Lung (tissue), 12 donors: ENCODE measurements around the gene CADM2. TPM values are rescaled to one million over a fixed set of nuclear protein-coding genes. Genes with fewer than 3 reads are reported as not detected.

ENCODE experiments used
- ATAC-seq: fragments of 200-7000 bp; cut with Tn5 transposase; one replicate; pipeline ENCODE4 v1.9.1; 2020; ENCODE audit warnings: moderate number of reproducible peaks; ENCODE audit not compliant: insufficient read depth, low FRiP score
- DNase-seq, 3 donors: peaks; one replicate each; pipeline ENCODE4 v3.0.0-alpha.2; 2013 to 2017
- H3K27ac ChIP-seq, 2 donors: one replicate each; pipeline ENCODE4 v1.5.1; 2013; ENCODE audit warnings: mild to moderate bottlenecking in 2 of 2, moderate library complexity in 2 of 2, control low read depth in 1 of 2, inconsistent platforms in 1 of 2, low read depth in 1 of 2, low read length in 1 of 2
- H3K27me3 ChIP-seq, 3 donors: one replicate each; pipeline ENCODE4 v1.5.1; 2013; ENCODE audit warnings: low read length in 2 of 3; ENCODE audit not compliant: control insufficient read depth in 3 of 3, insufficient read depth in 3 of 3
- H3K36me3 ChIP-seq, 4 donors: one replicate each; pipeline ENCODE4 v1.5.1; 2013; ENCODE audit warnings: low read length in 4 of 4, mild to moderate bottlenecking in 1 of 4, moderate library complexity in 1 of 4; ENCODE audit not compliant: control insufficient read depth in 4 of 4, insufficient read depth in 4 of 4
- H3K4me1 ChIP-seq, 5 donors: one replicate each; pipeline ENCODE4 v1.5.1; 2013; ENCODE audit warnings: low read length in 5 of 5, mild to moderate bottlenecking in 2 of 5, moderate library complexity in 1 of 5; ENCODE audit not compliant: control insufficient read depth in 5 of 5, insufficient read depth in 5 of 5
- H3K4me3 ChIP-seq: one replicate; pipeline ENCODE4 v1.5.1; 2013; ENCODE audit warnings: mild to moderate bottlenecking, control low read depth, moderate library complexity
- H3K9ac ChIP-seq, 2 donors: one replicate each; pipeline ENCODE4 v1.5.1; 2013; ENCODE audit warnings: low read length in 2 of 2, control low read depth in 1 of 2; ENCODE audit not compliant: insufficient read depth in 1 of 2
- H3K9me3 ChIP-seq, 4 donors: one replicate each; pipeline ENCODE4 v1.5.1; 2013; ENCODE audit warnings: low read length in 3 of 4, mild to moderate bottlenecking in 1 of 4, moderate library complexity in 1 of 4; ENCODE audit not compliant: control insufficient read depth in 4 of 4, insufficient read depth in 3 of 4
- WGBS, 2 donors: extraction: QIAGEN DNeasy Blood & Tissue Kit; methylation state at CpG; one replicate each; pipeline ENCODE4 v1.1.7; 2013; 5-methylcytosine and 5-hydroxymethylcytosine counted together
- polyA plus RNA-seq, 2 donors: library from polyadenylated mRNA; stranded (reverse); fragments of 200-250 nt; gene quantifications; one replicate each; pipeline ENCODE4 v1.2.1, GENCODE V29; 2013
- total RNA-seq, 2 donors: library from RNA; depleted of rRNA in 1 of 2; stranded (reverse); fragments of >200 nt in 1 of 2; gene quantifications; one replicate each; pipeline ENCODE4 v1.2.1, GENCODE V29; 2014 to 2021
- TF ChIP-seq, protein P1 (sequence below): IDR thresholded peaks from 2 replicates; pipeline ENCODE4 v1.5.1; 2012; ENCODE audit warnings: mild to moderate bottlenecking; ENCODE audit errors: control extremely low read depth, extremely low read depth
- donor health status: control.
- donor health status: control.
- donor health status: Bipolar disorder and iron deficiency.
- donor health status: healthy.
- donor health status: DM: yes; HTN: yes; CAD: no.

CADM2 gene
- total and polyA plus RNA-seq, 4 donors, result 0.14 to 3.3 (median 0.32) TPM

- Histone ChIP-seq H3K27ac (no peak overlapping the region), H3K27me3 (no peaks in the 10 kb centered on the region), H3K4me3 (no peak overlapping the region), H3K9me3 (no peaks in the 10 kb centered on the region), H3K9ac (no peak overlapping the region), H3K4me1 (no peaks in the 10 kb centered on the region), H3K36me3 (no peaks in the 10 kb centered on the region)
- TF ChIP-seq, protein P1, sequence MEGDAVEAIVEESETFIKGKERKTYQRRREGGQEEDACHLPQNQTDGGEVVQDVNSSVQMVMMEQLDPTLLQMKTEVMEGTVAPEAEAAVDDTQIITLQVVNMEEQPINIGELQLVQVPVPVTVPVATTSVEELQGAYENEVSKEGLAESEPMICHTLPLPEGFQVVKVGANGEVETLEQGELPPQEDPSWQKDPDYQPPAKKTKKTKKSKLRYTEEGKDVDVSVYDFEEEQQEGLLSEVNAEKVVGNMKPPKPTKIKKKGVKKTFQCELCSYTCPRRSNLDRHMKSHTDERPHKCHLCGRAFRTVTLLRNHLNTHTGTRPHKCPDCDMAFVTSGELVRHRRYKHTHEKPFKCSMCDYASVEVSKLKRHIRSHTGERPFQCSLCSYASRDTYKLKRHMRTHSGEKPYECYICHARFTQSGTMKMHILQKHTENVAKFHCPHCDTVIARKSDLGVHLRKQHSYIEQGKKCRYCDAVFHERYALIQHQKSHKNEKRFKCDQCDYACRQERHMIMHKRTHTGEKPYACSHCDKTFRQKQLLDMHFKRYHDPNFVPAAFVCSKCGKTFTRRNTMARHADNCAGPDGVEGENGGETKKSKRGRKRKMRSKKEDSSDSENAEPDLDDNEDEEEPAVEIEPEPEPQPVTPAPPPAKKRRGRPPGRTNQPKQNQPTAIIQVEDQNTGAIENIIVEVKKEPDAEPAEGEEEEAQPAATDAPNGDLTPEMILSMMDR, result no peak
- ATAC-seq, result no peak
- DNase-seq, result no peak
These were observed 799.7 kb downstream of the CADM2 start for GRCh38 chr3:85758442-85758841.

GRCh38 chr3:85760342-85760741 is 801.6 kb downstream of the CADM2 start:
- no peak for DNase-seq
- Histone ChIP-seq H3K27ac (no peak overlapping the region), H3K9me3 (no peaks in the 10 kb centered on the region), H3K27me3 (no peaks in the 10 kb centered on the region), H3K36me3 (no peaks in the 10 kb centered on the region), H3K4me3 (no peak overlapping the region), H3K4me1 (no peaks in the 10 kb centered on the region), H3K9ac (no peak overlapping the region)
- TF ChIP-seq, protein P1, result no peak
- WGBS, 2 donors, result 83 to 84% methylated on average over 3 of the region's 3 CpGs
- no peak for ATAC-seq

GRCh38 chr3:85780806-85781205 is 822.0 kb downstream of the CADM2 start:
- no peak for ATAC-seq
- DNase-seq, result no peak
- Histone ChIP-seq H3K36me3 (no peaks in the 10 kb centered on the region), H3K4me3 (no peak overlapping the region), H3K9ac (no peak overlapping the region), H3K9me3 (no peaks in the 10 kb centered on the region), H3K4me1 (peaks cover 0 to 10% (median 5%) of the 10 kb centered on the region in 5 donors), H3K27ac (no peak overlapping the region), H3K27me3 (no peaks in the 10 kb centered on the region)
- TF ChIP-seq, protein P1, result no peak
- WGBS, 2 donors, result 84% methylated on average over 4 of the region's 4 CpGs

DNA sequence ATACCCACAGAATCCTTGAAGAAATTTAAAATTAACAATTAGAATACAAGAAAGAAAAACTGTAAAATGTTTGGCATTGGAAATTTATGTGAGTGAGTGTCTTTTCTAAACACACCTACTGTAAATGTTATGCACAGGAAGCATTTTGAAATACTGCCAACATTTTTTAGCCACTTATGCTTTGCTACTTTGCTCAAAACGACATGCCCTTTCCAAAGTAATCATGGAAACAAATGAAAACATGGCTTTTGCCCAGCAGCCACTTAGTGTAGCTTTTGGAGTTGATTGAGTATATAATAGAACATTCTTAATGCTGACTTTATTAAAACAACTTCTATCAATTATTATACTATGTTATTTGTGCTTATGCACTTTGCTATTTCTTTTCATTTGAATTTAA is 823.0 kb downstream of the CADM2 start:
- peak; percentile 23 to 79 (median 68) for DNase-seq
- H3K4me1 ChIP-seq, result peaks cover 0 to 10% (median 5%) of the 10 kb centered on the region in 5 donors
- H3K27me3 ChIP-seq, result no peaks in the 10 kb centered on the region
- TF ChIP-seq, protein P1, result no peak
- no peak overlapping the region for H3K4me3 ChIP-seq
- no peak overlapping the region for H3K27ac ChIP-seq
- no peak overlapping the region for H3K9ac ChIP-seq
- ATAC-seq, result no peak
- H3K9me3 ChIP-seq, result no peaks in the 10 kb centered on the region
- no peaks in the 10 kb centered on the region for H3K36me3 ChIP-seq
- 0 to 13% methylated on average over 1 of the region's 1 CpG for WGBS, 2 donors
